Measurements from ENCODE around the gene CIT.

DNA sequence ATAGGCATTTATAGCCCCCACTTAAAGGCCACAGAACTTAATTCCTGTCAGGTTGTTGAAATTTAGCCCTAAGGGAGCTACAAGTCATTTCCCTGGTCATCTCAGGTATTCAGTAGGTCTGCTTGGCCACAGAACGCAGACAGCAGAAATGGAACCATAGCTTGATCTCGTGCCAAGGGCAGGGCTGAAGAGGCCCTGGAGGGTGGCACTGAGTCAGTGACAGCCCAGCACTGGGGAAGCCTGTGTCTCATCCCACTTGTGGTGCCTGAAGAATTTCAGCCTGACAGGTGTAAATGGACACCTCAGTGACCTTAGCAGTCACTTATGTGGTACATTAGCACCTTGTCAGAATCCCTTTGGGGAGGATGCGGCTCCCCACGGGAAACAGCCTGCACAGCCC, 202.6 kb downstream of the CIT start:
- TF ChIP-seq, protein P1, sequence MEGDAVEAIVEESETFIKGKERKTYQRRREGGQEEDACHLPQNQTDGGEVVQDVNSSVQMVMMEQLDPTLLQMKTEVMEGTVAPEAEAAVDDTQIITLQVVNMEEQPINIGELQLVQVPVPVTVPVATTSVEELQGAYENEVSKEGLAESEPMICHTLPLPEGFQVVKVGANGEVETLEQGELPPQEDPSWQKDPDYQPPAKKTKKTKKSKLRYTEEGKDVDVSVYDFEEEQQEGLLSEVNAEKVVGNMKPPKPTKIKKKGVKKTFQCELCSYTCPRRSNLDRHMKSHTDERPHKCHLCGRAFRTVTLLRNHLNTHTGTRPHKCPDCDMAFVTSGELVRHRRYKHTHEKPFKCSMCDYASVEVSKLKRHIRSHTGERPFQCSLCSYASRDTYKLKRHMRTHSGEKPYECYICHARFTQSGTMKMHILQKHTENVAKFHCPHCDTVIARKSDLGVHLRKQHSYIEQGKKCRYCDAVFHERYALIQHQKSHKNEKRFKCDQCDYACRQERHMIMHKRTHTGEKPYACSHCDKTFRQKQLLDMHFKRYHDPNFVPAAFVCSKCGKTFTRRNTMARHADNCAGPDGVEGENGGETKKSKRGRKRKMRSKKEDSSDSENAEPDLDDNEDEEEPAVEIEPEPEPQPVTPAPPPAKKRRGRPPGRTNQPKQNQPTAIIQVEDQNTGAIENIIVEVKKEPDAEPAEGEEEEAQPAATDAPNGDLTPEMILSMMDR (IDR thresholded peaks at IDR 0.05): no peak
- no peak for TF ChIP-seq POLR2A (IDR thresholded peaks at IDR 0.05)
